Brain microvascular endothelial cell (primary cell): ENCODE measurements around the gene AUTS2.

Experiments used
- DNase-seq: peaks from one replicate; pipeline ENCODE4 v3.0.0-alpha.2; 2020
- H3K27ac ChIP-seq: fragments of 250-450 bp; sonication (Bioruptor Pico); 2 replicates; pipeline ENCODE4 v1.5.1; 2020; ENCODE audit warnings: mild to moderate bottlenecking, moderate library complexity
- H3K27me3 ChIP-seq: fragments of 250-450 bp; sonication (Bioruptor Pico); replicated peaks from 2 replicates; pipeline ENCODE4 v1.5.1; 2020; ENCODE audit warnings: mild to moderate bottlenecking
- H3K36me3 ChIP-seq: fragments of 250-450 bp; sonication (Bioruptor Pico); replicated peaks from 2 replicates; pipeline ENCODE4 v1.5.1; 2020; ENCODE audit warnings: mild to moderate bottlenecking
- H3K4me3 ChIP-seq: 2 replicates; pipeline ENCODE4 v1.5.1; 2011; ENCODE audit warnings: low read depth, mild to moderate bottlenecking, control low read depth, low read length, moderate library complexity
- in situ Hi-C: cut with HindIII; loops from 2 replicates; pipeline ENCODE4 v1.10.0; 2017; ENCODE audit warnings: low sequenced_read_pairs, low pct_ligation_motif_present
- TF ChIP-seq, protein P1 (sequence below): IDR thresholded peaks from 2 replicates; pipeline ENCODE4 v1.5.1; 2011; ENCODE audit warnings: low read depth, mild to moderate bottlenecking, moderate library complexity, low read length, control low read depth, inconsistent platforms; ENCODE audit errors: missing control alignments

AUTS2 gene

DNA sequence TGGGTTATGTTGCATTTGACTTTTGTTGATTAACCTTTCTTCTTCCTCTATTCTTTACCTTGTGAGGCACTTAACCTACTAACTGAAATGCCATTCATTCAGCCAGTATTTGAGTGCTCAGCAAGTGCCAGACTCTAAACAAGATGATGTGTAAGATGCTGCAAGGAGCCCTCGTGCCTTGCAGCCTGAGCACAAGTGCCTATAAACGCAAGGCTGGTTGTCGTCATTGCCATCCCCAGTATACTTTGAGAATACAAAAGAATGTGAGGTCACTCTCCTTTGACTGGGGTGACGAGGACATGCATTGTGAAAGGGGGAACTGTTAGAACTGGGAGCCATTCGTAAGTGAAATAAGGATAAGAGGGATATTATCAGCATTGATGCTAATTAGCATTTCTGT lies 103.0 kb downstream of the AUTS2 start:
- Histone ChIP-seq H3K36me3 (no peaks in the 10 kb centered on the region), H3K4me3 (no peak overlapping the region), H3K27me3 (no peaks in the 10 kb centered on the region), H3K27ac (no peak overlapping the region)
- no peak for DNase-seq
- in situ Hi-C loops, result no loop called here
- TF ChIP-seq, protein P1, sequence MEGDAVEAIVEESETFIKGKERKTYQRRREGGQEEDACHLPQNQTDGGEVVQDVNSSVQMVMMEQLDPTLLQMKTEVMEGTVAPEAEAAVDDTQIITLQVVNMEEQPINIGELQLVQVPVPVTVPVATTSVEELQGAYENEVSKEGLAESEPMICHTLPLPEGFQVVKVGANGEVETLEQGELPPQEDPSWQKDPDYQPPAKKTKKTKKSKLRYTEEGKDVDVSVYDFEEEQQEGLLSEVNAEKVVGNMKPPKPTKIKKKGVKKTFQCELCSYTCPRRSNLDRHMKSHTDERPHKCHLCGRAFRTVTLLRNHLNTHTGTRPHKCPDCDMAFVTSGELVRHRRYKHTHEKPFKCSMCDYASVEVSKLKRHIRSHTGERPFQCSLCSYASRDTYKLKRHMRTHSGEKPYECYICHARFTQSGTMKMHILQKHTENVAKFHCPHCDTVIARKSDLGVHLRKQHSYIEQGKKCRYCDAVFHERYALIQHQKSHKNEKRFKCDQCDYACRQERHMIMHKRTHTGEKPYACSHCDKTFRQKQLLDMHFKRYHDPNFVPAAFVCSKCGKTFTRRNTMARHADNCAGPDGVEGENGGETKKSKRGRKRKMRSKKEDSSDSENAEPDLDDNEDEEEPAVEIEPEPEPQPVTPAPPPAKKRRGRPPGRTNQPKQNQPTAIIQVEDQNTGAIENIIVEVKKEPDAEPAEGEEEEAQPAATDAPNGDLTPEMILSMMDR, result no peak

DNA sequence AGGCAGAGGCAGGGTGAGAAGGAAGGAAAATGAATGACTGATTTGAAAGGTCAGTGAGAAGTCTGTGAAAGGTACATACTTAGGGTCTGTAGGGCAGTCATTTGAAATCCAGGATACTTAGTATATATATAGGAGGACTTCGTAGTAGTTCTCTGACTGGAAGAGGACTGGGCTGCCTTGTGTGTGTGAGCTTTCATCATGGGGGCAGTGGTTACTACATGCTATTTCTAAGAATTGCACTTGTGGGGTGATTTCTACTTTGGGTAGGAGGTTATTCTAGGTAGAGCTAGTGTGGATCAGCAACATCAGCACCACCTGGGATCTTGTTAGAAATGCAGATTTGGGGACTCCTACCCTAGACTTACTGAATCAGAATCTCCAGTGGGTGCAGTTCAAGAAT lies 104.1 kb downstream of the AUTS2 start:
- no peak for DNase-seq
- Histone ChIP-seq H3K27ac (no peak overlapping the region), H3K36me3 (no peaks in the 10 kb centered on the region), H3K27me3 (no peaks in the 10 kb centered on the region), H3K4me3 (no peak overlapping the region)
- TF ChIP-seq, protein P1, result no peak
- in situ Hi-C loops, result no loop called here

DNA sequence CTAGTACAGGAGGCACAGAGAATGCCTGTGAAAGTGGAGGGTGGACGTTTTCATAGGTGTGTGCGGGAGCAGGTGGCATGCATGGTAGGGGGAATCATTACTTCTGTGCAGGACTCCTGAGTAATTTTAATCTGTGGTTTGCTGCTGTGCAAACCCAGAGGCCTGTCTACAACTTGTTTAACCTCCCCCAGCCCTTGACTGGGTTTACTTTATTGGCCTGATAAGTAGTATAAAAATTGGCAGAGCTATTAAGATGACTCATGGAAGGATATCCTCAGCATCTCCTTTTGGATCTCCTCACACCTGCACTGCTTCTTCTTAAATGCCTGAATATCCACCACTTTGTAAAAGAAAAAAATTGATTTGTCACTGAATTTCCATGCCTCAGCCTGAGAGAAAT lies 104.8 kb downstream of the AUTS2 start:
- H3K36me3 ChIP-seq, result no peaks in the 10 kb centered on the region
- H3K27me3 ChIP-seq, result no peaks in the 10 kb centered on the region
- H3K4me3 ChIP-seq, result no peak overlapping the region
- TF ChIP-seq, protein P1, result no peak
- no peak for DNase-seq
- no peak overlapping the region for H3K27ac ChIP-seq
- in situ Hi-C loops, result no loop called here

DNA sequence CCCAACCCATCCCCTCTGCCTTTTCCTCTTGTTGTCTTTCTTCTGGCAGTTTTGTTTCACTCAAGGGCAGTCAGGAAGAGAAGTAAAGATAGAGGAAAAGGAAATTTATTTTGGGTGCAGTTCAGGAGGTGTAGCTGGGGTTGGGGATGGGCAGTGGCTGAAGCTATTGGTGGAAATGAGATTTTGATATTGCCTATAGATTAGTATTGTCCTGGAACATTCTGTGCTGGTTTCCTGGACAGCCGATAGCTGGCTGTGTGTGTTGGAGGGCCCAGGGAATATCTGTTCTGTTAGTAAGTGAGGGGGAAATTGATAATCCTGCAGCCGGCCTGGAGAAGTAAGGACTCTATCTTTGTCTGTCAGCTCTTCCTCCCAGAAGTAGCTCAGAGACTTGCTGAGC lies 107.8 kb downstream of the AUTS2 start:
- in situ Hi-C loops, result no loop called here
- TF ChIP-seq, protein P1, result no peak

DNA sequence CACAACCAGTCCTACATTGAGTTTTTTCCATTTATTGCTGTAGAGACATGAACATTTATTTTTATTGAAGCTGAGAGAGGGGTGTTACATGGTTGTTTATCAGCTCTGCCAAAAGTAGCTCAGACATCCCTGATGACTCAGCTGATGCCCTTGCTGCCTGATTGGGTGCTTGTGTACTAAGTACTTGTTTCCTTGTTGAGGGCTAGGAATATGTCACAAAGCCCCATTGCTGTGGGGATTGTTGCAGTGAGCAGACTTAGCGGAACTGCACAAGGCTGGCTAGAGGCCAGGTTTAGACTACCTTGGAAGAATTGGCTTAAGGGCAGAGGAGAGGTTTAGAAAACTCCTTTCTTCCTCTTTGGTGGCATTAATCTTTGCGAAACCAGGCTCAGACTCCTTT lies 110.6 kb downstream of the AUTS2 start:
- TF ChIP-seq, protein P1, result no peak
- in situ Hi-C loops, result no loop called here
- H3K27me3 ChIP-seq, result no peaks in the 10 kb centered on the region
- H3K27ac ChIP-seq, result no peak overlapping the region
- no peak overlapping the region for H3K4me3 ChIP-seq
- DNase-seq, result no peak
- H3K36me3 ChIP-seq, result no peaks in the 10 kb centered on the region

More for the DNA sequence above, 107.8 kb downstream of the AUTS2 start:
- no peak for DNase-seq
- Histone ChIP-seq H3K4me3 (no peak overlapping the region), H3K27ac (no peak overlapping the region), H3K27me3 (no peaks in the 10 kb centered on the region), H3K36me3 (no peaks in the 10 kb centered on the region)

DNA sequence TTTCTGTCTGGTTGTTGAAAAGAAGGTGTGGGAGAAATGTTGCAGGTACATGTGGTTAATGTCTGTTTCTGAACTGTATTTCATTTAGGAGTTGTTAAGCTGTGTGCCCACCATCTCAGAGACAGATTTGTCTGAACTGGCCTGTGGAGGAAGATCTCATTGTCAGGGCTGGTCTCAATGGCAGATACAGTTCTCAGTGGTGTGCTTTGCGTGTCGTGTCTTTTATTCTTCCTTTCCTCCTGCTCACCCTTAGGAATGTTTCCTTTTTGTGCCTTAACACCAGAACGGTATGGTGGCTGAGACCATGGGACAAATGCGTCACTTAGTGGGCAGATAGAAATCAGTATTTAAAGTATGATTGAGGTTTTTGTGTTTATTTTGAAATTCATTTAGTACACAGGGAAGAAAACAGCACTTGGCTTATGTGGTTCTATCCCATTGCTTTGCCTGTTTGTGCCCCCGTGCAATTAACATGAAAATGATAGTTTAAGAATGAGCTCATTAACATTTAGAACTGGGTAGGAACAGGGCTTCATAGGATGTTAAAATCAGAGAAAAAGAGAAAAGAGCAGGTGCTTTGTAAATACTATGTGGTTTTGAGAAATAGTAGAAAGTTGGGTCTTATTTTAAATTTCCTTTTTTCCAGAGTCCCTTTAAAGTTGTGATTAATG lies 112.6 kb downstream of the AUTS2 start:
- H3K27me3 ChIP-seq, result no peaks in the 10 kb centered on the region
- in situ Hi-C loops, result no loop called here
- H3K36me3 ChIP-seq, result no peaks in the 10 kb centered on the region
- TF ChIP-seq, protein P1, result no peak
- DNase-seq, result no peak
- H3K27ac ChIP-seq, result no peak overlapping the region
- H3K4me3 ChIP-seq, result no peak overlapping the region
